ENCODE data around the gene ZNF385B.
"Not testable (repeated sequence)": the region's sequence is repeated elsewhere in the genome, so short reads cannot be mapped to it uniquely, and the experiment has no call there.

The ZNF385B gene

DNA sequence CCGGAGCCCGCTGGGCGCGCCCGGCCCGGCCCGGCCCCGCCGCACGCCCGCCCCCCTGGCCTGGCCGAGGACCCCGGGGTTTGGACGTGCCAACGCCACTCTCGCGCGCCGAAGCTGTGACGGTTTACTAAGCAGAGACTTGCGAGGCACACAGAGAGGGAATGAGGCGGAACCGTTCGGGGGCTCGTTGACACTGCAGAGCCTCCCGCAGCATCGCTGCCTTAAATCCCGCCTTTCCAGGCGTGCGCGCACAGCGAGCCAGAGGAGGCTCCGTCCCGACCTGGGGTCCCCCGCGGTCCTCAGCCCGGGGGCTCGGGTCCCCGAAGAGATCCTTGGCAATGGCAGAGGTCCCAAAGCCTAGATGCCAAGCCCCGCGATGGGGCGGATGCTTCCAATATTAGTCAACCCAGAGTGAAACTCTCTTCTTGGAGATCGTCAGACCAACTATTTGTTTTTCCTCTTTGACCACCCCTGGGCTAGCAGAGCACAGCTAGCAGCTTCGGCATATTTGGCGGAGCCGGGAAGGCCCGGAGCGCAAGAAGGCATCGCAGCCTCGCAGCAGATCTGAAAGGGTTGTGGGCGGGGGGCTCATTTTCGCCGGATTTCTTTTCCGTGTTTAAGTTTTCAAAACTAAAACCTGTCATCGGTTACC, at the start of gene ZNF385B:
ZNF385B (minus strand) TSS at position 197 of the 652 bp plus-strand sequence.
- Mint-ChIP-seq H3K4me1 (no peaks in the 10 kb centered on the region), H3K9me3 (no peaks in the 10 kb centered on the region), H3K36me3 (ENCODE audit: insufficient read depth) (peaks cover 3% of the 10 kb centered on the region), H3K27ac (ENCODE audit: low read depth) (no peak within 1 kb of the TSS), H3K4me3 (no peak within 1 kb of the TSS), H3K27me3 (peaks cover 84% of the 10 kb centered on the region)
- ATAC-seq (replicated peaks; ENCODE audit: extremely low read depth, poor library complexity, severe bottlenecking): no peak
- no peak for DNase-seq (ENCODE audit: low spot score in 2 of 2)

DNA sequence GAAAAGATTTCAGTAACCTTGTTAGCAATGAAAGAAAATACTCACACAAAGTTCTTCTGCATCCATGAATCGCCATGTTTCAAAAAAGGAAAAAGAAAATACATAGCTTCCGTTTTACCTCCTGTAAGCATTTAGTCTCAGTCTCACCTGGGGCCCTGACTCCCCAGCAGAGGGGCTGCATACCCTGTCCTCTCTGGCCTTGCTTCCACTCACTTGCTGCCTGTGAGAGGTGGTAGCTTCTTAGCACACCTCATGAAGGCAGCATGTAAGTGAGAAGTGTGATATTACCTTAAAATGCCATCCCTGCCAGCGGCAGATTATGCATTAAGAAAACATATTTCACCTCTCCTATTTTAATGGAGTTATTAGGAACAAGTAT, 49.3 kb upstream of the ZNF385B start:
- Mint-ChIP-seq H3K27ac (ENCODE audit: low read depth) (no peak overlapping the region), H3K9me3 (no peaks in the 10 kb centered on the region), H3K36me3 (ENCODE audit: insufficient read depth) (peaks cover 1% of the 10 kb centered on the region), H3K4me3 (no peak overlapping the region), H3K4me1 (no peaks in the 10 kb centered on the region), H3K27me3 (peaks cover 9% of the 10 kb centered on the region)
- ATAC-seq (replicated peaks; ENCODE audit: extremely low read depth, poor library complexity, severe bottlenecking) (no peak), DNase-seq (ENCODE audit: low spot score in 2 of 2) (no peak)

DNA sequence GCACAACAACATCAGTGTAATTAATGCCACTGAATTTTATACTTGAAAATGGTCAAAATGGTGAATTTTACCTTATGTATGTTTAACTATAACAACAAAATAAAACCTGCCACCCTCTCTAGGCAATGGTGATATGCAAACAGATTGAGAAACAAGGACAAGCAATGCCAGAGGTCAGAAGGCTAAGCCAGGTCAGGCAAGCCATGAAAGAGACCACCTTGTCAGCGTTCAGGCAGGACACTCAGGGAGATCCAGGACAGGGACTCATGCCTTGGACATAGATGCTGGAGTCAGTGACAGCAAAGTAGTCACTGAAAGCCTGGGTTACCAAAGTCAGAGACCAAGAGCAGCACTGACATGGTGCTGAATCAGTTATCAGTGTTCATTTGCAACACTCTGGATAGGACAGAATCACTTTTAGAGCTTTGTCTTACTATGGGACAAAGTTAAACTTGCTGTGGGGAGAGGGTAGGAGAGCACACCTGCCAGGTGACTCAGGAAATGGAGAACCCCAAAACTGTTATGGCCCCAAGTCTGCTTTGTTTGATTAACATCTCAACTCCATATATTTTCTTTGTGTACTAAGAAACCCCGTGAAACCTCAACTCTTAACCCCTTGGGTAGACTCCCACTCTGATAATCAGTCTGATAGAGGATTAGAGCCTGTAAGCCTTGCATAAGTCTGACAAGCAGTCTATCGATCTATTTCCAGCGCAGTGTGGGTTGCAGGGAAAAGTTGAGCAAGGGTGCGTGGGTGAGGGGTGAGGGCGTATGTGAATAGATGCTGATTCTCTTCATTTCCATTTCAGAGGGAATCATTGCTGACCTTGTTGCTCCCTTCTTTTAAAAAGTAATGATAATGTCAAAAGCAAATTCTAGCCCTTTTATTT, 48.7 kb upstream of the ZNF385B start:
- Mint-ChIP-seq H3K4me3 (no peak overlapping the region), H3K9me3 (no peaks in the 10 kb centered on the region), H3K4me1 (no peaks in the 10 kb centered on the region), H3K27ac (ENCODE audit: low read depth) (no peak overlapping the region), H3K36me3 (ENCODE audit: insufficient read depth) (peaks cover 1% of the 10 kb centered on the region), H3K27me3 (peaks cover 9% of the 10 kb centered on the region)
- DNase-seq (ENCODE audit: low spot score in 2 of 2) (no peak), ATAC-seq (replicated peaks; ENCODE audit: extremely low read depth, poor library complexity, severe bottlenecking) (no peak)

DNA sequence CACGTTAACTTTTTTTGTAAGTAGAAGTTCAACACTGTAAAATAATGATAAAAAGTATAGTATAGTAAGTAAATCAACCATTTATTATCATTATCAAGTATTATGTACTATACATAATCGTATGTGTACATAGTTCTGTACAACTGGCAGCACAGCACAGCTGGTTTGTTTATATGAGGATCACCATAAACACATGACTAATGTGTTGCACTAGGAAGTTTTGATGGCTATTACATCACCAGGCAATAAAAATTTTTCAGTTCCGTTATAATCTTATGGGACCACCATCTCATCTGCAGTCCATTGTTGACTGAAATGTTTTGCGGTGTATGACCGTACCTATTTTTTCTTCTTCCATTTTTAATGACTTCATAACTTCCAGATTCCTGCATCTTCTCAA, 39.2 kb upstream of the ZNF385B start:
- H3K9me3 Mint-ChIP-seq: peaks cover 9% of the 10 kb centered on the region
- no peak overlapping the region for H3K4me3 Mint-ChIP-seq
- no peak overlapping the region for H3K27ac Mint-ChIP-seq (ENCODE audit: low read depth)
- H3K36me3 Mint-ChIP-seq (ENCODE audit: insufficient read depth): no peaks in the 10 kb centered on the region
- DNase-seq (ENCODE audit: low spot score in 2 of 2): no peak
- H3K4me1 Mint-ChIP-seq: no peaks in the 10 kb centered on the region
- H3K27me3 Mint-ChIP-seq: no peaks in the 10 kb centered on the region
- no peak for ATAC-seq (replicated peaks; ENCODE audit: extremely low read depth, poor library complexity, severe bottlenecking)

DNA sequence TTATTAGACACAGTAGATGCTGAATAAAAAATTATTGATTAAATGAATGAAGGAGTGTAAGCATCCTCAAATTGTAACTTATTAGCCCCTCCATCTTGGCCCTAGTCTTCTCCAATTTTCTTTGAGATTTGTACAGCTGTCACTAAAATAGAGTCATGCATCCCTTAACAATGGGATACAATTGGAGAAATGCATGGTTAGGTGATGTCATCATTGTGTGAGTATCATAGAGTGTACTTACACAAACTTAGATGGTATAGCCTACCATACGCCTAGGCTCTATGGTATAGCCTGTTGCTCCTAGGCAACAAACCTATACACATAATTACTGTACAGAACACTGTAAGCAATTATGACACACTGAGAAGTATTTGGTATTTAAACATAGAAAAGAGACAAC, 38.3 kb upstream of the ZNF385B start:
- DNase-seq (ENCODE audit: low spot score in 2 of 2) (no peak), ATAC-seq (replicated peaks; ENCODE audit: extremely low read depth, poor library complexity, severe bottlenecking) (no peak)
- Mint-ChIP-seq H3K36me3 (ENCODE audit: insufficient read depth) (no peaks in the 10 kb centered on the region), H3K27ac (ENCODE audit: low read depth) (no peak overlapping the region), H3K9me3 (peaks cover 9% of the 10 kb centered on the region), H3K4me3 (no peak overlapping the region), H3K27me3 (no peaks in the 10 kb centered on the region), H3K4me1 (no peaks in the 10 kb centered on the region)

DNA sequence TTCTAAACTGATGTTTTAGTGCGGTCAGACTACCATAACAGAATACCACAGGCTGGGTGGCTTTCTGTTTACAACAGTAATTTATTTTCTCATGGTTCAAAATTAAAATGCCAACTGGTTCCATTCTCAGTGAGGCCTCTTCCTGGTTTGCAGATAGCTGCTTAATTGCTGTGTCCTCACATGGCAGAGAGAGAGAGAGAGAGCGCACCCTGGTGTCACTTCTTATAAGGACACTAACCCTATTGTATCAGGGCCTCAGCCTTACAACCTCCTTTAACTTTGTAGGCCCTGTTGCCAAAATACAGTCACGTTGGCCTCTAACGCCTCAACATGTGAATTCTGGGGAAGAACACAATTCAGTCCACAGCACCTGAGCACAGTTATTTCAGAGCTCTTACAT, 37.5 kb upstream of the ZNF385B start:
- DNase-seq (ENCODE audit: low spot score in 2 of 2): no peak
- H3K9me3 Mint-ChIP-seq: peaks cover 8% of the 10 kb centered on the region
- no peak for ATAC-seq (replicated peaks; ENCODE audit: extremely low read depth, poor library complexity, severe bottlenecking)
- H3K27me3 Mint-ChIP-seq: peaks cover 3% of the 10 kb centered on the region
- no peak overlapping the region for H3K27ac Mint-ChIP-seq (ENCODE audit: low read depth)
- H3K4me3 Mint-ChIP-seq: no peak overlapping the region
- no peaks in the 10 kb centered on the region for H3K36me3 Mint-ChIP-seq (ENCODE audit: insufficient read depth)
- H3K4me1 Mint-ChIP-seq: no peaks in the 10 kb centered on the region

DNA sequence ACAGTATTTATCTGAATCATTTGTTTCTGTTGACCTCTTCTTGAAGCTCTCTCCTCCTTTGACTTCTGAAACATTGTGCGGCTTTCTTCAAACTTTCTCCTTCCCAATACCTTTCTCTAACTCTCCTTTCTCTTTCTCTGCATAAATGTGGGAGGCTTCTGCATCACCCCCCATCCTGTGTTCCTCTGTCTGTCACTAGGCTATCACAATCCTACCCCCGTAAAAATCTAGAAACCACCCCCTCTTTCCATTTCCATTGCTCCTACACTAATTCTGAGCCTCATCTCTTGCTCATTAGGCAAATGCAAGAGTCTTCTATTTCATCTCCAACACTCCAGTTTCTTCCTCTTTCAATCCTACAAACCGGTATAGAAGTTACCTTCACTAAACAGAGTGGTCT, 32.2 kb upstream of the ZNF385B start:
- Mint-ChIP-seq H3K9me3 (peaks cover 13% of the 10 kb centered on the region), H3K36me3 (ENCODE audit: insufficient read depth) (no peaks in the 10 kb centered on the region), H3K27me3 (peaks cover 9% of the 10 kb centered on the region), H3K4me3 (no peak overlapping the region), H3K4me1 (no peaks in the 10 kb centered on the region), H3K27ac (ENCODE audit: low read depth) (no peak overlapping the region)
- ATAC-seq (replicated peaks; ENCODE audit: extremely low read depth, poor library complexity, severe bottlenecking): no peak
- DNase-seq (ENCODE audit: low spot score in 2 of 2): no peak

DNA sequence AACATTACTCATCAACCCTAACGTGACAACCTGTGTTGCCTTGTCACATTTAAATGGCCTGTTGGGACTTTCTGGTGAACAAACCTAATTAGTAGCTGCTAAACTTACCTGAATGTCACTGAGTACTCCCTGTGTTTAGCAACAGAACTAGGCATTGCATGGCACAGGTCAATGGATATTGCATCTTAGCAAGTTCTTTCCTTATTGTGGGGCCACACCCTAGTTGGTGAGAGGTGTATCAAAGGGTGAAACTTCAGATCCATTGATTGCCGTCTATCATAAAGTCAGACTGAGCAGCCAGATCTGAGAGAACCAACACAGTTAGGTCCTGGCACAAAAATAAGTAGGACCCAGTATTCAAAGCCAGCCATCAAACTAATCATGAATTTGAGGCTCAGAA, 29.8 kb upstream of the ZNF385B start:
- Mint-ChIP-seq H3K4me3 (no peak overlapping the region), H3K27me3 (peaks cover 9% of the 10 kb centered on the region), H3K4me1 (no peaks in the 10 kb centered on the region), H3K9me3 (peaks cover 10% of the 10 kb centered on the region), H3K27ac (ENCODE audit: low read depth) (no peak overlapping the region), H3K36me3 (ENCODE audit: insufficient read depth) (no peaks in the 10 kb centered on the region)
- DNase-seq (ENCODE audit: low spot score in 2 of 2) (no peak), ATAC-seq (replicated peaks; ENCODE audit: extremely low read depth, poor library complexity, severe bottlenecking) (no peak)

DNA sequence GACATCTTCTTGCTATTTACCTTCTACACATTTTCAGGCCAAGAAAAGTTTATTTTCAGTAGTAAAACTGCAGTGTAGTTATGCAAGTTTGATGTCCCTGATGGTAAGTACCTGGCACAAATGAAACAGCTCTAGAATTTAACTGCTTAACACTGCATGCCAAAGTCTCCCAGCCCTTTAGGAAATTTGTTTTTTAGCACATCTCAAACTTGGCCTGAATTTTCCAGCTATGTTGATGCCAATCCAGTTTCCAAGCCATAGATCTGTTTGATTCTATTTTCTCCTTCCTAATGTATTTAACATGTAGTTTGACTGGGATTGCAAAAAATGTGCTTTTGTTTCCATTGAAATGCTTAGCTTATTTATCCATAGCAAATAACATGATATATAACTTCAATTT, 29.3 kb upstream of the ZNF385B start:
- Mint-ChIP-seq H3K4me3 (no peak overlapping the region), H3K27ac (ENCODE audit: low read depth) (no peak overlapping the region), H3K9me3 (peaks cover 10% of the 10 kb centered on the region), H3K4me1 (no peaks in the 10 kb centered on the region), H3K36me3 (ENCODE audit: insufficient read depth) (no peaks in the 10 kb centered on the region), H3K27me3 (peaks cover 9% of the 10 kb centered on the region)
- no peak for ATAC-seq (replicated peaks; ENCODE audit: extremely low read depth, poor library complexity, severe bottlenecking)
- DNase-seq (ENCODE audit: low spot score in 2 of 2): no peak

DNA sequence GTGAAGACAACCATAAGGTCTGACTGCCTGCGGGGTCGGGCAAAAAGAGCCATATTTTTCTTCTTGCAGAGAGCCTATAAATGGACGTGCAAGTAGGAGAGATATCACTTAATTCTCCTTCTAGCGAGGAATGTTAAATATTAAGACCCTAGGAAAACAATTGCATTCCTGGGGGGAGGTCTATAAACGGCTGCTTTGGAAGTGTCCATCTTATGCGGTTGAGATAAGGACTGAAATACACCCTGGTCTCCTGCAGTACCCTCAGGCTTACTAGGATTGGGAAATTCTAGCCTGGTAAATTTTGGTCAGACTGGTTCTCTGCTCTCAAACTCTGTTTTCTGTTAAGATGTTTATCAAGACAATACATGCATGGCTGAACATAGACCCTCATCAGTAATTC, 27.2 kb upstream of the ZNF385B start:
- DNase-seq (ENCODE audit: low spot score in 2 of 2); H3K9me3 Mint-ChIP-seq; H3K27ac Mint-ChIP-seq (ENCODE audit: low read depth); H3K36me3 Mint-ChIP-seq (ENCODE audit: insufficient read depth); H3K4me1 Mint-ChIP-seq; H3K27me3 Mint-ChIP-seq; H3K4me3 Mint-ChIP-seq; ATAC-seq (replicated peaks; ENCODE audit: extremely low read depth, poor library complexity, severe bottlenecking): not testable (repeated sequence)

DNA sequence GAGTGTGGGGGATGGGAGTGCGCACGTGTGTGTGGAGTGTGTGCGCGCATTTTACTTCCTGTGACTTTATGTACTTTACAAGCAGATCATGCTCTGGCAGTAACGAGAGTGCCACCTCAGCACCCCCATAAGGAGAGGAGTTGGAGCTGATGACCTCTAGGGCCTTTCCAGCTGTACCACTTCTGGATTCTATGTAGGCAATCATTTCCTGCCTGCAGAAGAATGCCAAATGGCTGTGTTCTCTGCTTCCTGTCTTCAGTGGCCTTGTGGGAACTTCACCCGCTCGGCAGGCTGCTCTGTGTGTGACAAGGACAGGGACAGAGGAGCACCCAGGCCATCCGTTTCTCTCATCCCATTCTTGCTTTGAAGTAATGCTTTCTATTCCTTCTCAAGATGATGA, 22.8 kb upstream of the ZNF385B start:
- DNase-seq (ENCODE audit: low spot score in 2 of 2) (no peak), ATAC-seq (replicated peaks; ENCODE audit: extremely low read depth, poor library complexity, severe bottlenecking) (no peak)
- peaks cover 5% of the 10 kb centered on the region for H3K9me3 Mint-ChIP-seq
- peaks cover 27% of the 10 kb centered on the region for H3K27me3 Mint-ChIP-seq
- H3K4me1 Mint-ChIP-seq: no peaks in the 10 kb centered on the region
- H3K27ac Mint-ChIP-seq (ENCODE audit: low read depth): no peak overlapping the region
- H3K4me3 Mint-ChIP-seq: no peak overlapping the region
- H3K36me3 Mint-ChIP-seq (ENCODE audit: insufficient read depth): no peaks in the 10 kb centered on the region

DNA sequence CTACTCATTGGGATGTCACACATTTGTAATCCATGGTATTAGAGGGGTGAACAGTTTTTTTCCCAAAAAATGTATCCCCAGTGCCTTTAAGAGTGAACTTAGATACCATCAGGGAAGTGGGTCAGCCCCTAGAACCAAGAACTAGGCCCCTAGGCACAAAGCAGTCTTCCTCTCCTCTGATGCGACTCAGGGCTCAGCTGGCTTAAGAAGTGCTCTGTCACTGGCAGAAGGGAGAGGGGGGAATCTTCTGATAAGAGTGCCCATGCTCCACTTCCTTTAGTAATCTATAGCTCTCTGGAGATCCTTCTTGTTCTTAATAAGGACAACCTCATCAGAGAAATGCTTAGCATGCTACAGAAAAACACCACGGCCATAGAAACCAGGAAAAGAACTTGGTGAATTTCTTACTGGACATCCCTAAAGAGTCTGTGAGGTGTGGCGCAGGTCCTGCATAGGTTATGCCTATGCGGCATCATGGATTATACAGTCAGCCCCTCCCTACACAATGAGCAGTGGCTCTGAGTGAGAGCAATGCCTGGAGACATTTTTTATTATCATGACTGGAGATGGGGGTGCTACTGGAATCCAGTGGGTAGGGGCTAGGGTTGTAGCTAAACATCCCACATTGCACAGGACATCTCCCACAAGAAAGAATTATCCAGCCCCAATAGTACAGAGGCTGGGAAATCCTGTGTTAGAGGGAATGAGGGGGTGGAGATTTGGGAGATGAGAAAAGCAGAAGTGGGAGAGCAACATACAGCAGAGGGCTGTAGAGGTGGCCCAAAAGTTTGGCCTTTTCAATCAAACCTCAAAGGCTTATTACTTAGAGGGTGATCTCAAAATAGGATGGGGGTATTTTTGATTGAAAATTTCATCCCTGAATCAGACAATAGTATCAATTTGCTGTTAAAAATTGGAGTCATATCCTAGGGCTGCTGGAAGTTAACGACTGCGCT, 21.7 kb upstream of the ZNF385B start:
- no peak for ATAC-seq (replicated peaks; ENCODE audit: extremely low read depth, poor library complexity, severe bottlenecking)
- H3K27me3 Mint-ChIP-seq: peaks cover 29% of the 10 kb centered on the region

More for the DNA sequence above, 21.7 kb upstream of the ZNF385B start:
- DNase-seq (ENCODE audit: low spot score in 2 of 2): no peak
- Mint-ChIP-seq H3K4me1 (no peaks in the 10 kb centered on the region), H3K9me3 (no peaks in the 10 kb centered on the region), H3K27ac (ENCODE audit: low read depth) (no peak overlapping the region), H3K4me3 (no peak overlapping the region), H3K36me3 (ENCODE audit: insufficient read depth) (no peaks in the 10 kb centered on the region)

All from central memory CD8-positive, alpha-beta T cell (primary cell).